ENCODE data around the gene DNAJB2.

DNA sequence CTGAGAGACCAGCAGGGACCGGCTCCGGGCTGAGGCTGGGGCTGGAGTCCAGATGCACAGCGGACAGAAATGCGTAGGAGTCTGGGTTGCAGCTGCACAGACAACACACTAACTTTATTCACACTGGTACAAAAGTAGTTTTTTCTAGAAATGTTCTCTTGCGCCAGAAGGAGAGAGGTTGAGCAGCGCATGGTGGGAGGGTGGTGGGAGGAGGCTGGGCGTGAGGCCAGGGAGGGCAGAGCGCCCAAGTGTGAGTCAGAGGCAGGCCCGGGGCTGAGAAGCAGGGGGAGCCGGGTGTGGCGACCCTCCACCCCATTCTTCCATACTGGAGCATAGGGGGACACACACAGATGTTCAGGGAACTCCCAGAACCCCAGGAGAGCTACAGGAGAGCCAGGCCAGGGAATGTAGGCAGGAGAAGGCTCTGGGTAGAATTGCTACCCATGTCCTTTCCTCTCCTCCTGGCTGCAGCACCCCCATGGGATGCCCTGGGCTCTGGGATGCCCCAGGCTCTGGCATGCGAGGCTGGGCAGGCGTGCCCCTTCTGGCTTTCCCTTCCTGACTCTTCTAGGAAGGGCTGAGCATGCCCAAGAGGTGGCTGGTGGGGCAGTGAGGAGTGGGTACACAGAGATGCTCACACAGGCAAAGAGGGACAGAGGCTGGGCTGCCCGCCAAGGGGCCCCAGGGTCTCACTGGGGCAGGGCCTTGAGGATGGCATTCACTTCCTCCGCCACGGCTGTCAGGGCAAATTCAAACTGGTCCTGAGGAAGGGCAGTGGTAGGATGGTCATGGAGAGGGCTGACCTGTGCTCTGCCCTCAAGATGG is 10.6 kb downstream of the DNAJB2 start:
- TF ChIP-seq CTCF (IDR thresholded peaks at IDR 0.05; ENCODE audit: insufficient read depth, low read length) (no peak), POLR2AphosphoS5 (IDR thresholded peaks at IDR 0.05; ENCODE audit: low read depth) (no peak), SPI1 (IDR thresholded peaks at IDR 0.05; ENCODE audit: borderline replicate concordance, low read depth) (no peak)
